Subcutaneous adipose tissue (tissue), 4 donors: ENCODE data around the gene PLD1. TPM values are rescaled to one million over a fixed set of nuclear protein-coding genes. Genes with fewer than 3 reads are reported as not detected.

Experiments
- total RNA-seq, 4 donors: library from RNA; depleted of rRNA; stranded (reverse); fragments of >200 nt; gene quantifications; one replicate each; pipeline ENCODE4 v1.1.0, GENCODE V29; 2016
- TF ChIP-seq, protein P1 (sequence below): fragments of 450-650 bp; IDR thresholded peaks from one replicate; pipeline ENCODE4 v1.5.1; 2016; ENCODE audit warnings: low read depth, mild to moderate bottlenecking, control low read depth, antibody characterized with exemption, moderate library complexity

PLD1 gene
- total RNA-seq, 4 donors from 2014 or later, result 20.5 to 48.2 (median 26.9) TPM

DNA sequence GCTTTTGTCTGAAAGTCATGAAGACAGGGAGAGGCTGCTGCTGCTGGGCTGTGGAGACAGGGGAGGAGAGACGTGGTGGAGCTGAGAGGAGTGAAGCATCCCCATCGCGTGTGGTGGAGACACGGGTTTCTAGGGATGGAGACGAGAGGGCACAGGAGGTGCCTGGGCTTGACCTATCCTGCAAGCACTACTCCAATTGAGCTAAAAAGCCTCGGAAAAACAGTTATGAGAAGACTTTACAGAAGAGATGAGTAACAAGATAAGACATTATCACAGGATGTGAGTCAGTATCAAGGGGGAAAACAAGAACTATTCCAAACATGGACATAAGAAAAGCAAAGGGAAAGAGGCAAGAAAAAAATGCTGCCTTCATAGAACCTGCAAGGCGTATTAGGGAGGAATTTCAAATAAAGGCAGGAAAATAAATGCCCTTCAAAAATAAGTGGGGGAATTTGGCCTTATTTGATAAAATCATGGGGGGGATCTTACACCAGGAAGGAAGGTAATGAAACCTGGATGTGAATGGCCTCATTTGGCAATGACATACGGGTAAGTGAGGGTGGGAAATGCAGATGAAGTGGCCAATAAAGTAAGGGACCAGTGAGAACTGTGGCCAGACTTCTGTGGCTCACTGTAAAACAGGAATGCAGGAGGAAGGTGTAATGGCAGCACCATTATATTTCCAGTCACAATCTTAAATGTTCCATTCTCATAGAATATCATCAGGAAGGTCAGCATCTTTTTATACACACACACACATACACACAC is 97.9 kb downstream of the PLD1 start:
- TF ChIP-seq, protein P1, sequence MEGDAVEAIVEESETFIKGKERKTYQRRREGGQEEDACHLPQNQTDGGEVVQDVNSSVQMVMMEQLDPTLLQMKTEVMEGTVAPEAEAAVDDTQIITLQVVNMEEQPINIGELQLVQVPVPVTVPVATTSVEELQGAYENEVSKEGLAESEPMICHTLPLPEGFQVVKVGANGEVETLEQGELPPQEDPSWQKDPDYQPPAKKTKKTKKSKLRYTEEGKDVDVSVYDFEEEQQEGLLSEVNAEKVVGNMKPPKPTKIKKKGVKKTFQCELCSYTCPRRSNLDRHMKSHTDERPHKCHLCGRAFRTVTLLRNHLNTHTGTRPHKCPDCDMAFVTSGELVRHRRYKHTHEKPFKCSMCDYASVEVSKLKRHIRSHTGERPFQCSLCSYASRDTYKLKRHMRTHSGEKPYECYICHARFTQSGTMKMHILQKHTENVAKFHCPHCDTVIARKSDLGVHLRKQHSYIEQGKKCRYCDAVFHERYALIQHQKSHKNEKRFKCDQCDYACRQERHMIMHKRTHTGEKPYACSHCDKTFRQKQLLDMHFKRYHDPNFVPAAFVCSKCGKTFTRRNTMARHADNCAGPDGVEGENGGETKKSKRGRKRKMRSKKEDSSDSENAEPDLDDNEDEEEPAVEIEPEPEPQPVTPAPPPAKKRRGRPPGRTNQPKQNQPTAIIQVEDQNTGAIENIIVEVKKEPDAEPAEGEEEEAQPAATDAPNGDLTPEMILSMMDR, result no peak

DNA sequence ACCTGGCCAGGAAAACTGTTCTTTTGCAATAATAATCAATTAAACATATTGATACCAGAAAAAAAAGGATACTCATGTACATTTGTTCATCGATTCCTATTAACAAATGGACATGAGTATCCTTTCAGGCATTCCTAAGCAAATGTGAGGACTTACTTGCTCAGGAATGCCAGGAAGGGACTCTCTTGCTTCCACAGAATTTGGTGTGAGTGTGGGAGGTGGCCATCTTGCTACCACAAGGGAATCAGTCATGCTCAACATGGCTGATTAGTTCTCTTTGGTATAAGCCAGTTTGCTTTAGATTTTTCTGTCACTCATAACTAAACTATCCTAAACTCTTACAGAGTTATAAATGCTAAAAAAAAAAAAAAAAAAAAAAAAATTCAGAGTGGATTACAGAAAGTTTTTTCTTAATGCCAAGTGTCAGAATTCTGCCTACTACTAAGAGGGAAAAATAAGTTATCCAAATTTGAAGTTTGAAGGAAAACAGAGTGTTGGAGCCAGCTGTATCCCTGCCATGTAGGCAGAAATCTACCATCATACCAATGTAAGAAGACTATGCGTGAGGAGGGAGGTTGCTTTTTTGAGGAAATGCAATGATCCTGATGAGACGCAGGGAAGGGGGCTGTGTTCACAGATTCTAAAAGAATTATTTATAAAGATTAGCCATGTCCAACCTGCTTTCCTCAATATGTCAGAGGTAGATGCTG is 98.7 kb downstream of the PLD1 start:
- TF ChIP-seq, protein P1, result no peak

DNA sequence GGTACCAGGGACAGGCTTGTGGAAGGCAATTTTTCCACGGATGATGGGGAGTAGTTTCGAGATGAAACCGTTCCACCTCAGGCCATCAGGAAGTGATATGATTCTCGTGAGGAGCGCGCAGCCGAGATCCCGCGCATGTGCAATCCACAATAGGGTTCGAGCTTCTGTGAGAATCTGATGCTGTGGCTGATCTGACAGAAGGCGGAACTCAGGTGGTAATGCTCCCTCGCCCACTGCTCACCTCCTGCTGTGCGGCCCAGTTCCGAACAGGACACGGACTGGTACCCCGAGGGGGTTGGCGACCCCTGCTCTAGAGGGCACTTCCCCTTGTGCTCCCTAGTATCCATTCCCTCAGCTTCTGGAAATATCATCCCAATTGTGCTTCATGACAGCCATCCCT is 99.9 kb downstream of the PLD1 start:
- TF ChIP-seq, protein P1, result no peak

DNA sequence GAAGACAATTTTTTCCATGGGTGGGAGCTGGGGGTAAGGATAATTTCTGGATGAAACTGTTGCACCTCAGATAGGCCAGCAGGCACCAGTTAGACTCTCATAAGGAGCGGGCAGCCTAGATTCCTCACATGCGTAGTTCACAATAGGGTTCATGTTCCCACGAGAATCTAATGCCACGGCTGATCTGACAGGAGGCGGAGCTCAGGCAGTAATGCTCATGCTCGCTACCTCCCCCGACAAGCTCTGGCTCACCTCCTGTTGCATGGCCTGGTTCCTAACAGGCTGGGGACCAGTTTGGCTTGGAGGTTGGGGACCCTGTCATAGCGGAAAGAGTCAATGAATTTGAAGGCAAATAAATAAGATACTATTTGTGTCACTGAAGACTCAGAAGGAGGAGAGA is 105.5 kb downstream of the PLD1 start:
- TF ChIP-seq, protein P1, result no peak

DNA sequence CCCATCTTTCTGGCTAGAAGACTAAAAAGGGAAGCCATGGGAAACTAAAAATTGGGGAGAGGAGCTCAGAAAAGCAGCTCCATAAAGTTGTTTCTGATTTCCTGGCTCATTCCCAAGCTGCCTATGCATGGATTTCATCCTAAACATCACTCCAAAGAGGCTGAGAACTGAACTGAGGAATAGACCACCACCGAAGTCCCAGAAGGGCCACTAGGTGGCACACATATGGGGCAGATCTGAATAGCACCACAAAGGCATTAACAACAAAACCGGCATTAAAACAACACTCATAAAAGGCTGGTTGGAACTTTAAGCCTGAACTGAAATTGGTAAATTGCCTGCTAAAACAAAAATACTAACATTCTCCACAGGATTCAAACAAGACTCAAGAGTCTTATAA is 106.3 kb downstream of the PLD1 start:
- TF ChIP-seq, protein P1, result no peak

DNA sequence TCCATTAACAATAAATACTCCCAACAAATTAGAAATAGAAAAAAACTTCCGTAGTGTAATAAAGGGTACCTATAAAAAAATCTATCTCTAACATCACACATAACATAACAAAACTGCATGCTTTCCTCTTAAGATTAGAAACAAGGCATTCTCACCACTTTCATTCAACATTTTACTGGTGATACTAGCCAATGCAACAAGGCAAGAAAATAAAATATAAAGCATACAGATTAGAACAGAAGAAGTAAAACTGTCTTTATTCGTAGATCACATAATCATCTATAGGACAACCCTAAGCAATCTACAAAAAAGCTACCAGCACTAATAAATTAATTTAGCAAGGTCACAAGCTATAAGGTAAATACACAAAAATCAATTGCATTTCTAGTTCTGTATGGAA is 107.1 kb downstream of the PLD1 start:
- TF ChIP-seq, protein P1, result no peak

DNA sequence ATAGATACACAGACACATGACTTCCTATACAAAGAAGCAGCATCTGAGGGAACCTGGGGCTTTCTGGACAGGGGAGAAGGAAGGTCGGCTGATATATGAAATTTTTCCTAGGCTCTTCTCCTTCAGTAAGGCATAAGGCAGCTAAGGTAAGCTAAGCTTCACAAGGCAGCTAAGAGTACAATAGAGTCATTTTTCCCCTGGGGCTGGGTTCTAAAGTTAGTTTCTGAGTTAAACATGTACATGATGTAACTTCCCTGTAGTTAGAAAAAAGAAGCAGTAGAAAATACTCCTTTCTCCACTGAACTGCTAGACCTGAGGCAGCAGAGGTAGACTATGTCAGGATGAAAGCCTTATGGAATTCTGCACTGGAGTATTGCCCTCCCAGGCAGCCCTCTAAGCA is 109.6 kb downstream of the PLD1 start:
- TF ChIP-seq, protein P1, result no peak
